Prostate gland (tissue), 2 donors: ENCODE results near the gene EXOC6. TPM values are rescaled to one million over a fixed set of nuclear protein-coding genes. Genes with fewer than 3 reads are reported as not detected.

Experiments
- DNase-seq: peaks from one replicate; pipeline ENCODE4 v3.0.0-alpha.2; 2019; ENCODE audit warnings: low spot score
- H3K27ac ChIP-seq, 2 donors: fragments of 200-600 bp; sonication (generic); 2 replicates each; pipeline ENCODE4 v1.5.1; 2017 to 2019
- H3K27me3 ChIP-seq: fragments of 200-600 bp; sonication (generic); replicated peaks from 2 replicates; pipeline ENCODE4 v1.5.1; 2019; ENCODE audit not compliant: insufficient read depth
- H3K36me3 ChIP-seq, 2 donors: fragments of 200-600 bp; sonication (generic); 1 replicate in 1 of 2; 2 replicates in 1 of 2; pipeline versions ENCODE4 v1.5.1 to v1.8.1; 2017 to 2019
- H3K4me1 ChIP-seq: fragments of 200-600 bp; sonication (generic); replicated peaks from 2 replicates; pipeline ENCODE4 v1.5.1; 2019
- H3K4me3 ChIP-seq, 2 donors: fragments of 200-600 bp; sonication (generic); 2 replicates each; pipeline ENCODE4 v1.5.1; 2017 to 2019
- H3K9me3 ChIP-seq: fragments of 200-600 bp; sonication (generic); 2 replicates; pipeline ENCODE4 v1.5.1; 2017
- CTCF ChIP-seq, 4 experiments: fragments of 200-600 bp in 2 of 4; fragments of 450-650 bp in 2 of 4; sonication (generic) in 2 of 4; IDR thresholded peaks; 1 replicate in 3 of 4; 2 replicates in 1 of 4; pipeline ENCODE4 v1.5.1; 2016 to 2019; ENCODE audit warnings: antibody characterized with exemption in 4 of 4, mild to moderate bottlenecking in 2 of 4, moderate library complexity in 2 of 4
- POLR2A ChIP-seq: fragments of 450-650 bp; IDR thresholded peaks from one replicate; pipeline ENCODE4 v1.6.1; 2016; ENCODE audit warnings: antibody characterized with exemption, mild to moderate bottlenecking
- POLR2AphosphoS5 ChIP-seq: sonication (generic); formaldehyde crosslinking; IDR thresholded peaks from one replicate; pipeline ENCODE4 v1.6.1; 2017; ENCODE audit warnings: antibody characterized with exemption
- WGBS: methylation state at CpG from one replicate; pipeline ENCODE4 v1.1.5; 2018; 5-methylcytosine and 5-hydroxymethylcytosine counted together
- intact Hi-C: fragments of 100-400 bp; cut with DNase I; formaldehyde crosslinking; loops from one replicate; pipeline ENCODE4 v1.14.2; 2022
- total RNA-seq, 2 donors: library from RNA; depleted of rRNA; stranded (reverse); fragments of >200 nt; gene quantifications; one replicate each; pipeline ENCODE4 v1.1.0, GENCODE V29; 2016

Gene EXOC6
- total RNA-seq, 2 donors from 2014 or later: 13.5 to 598 TPM

DNA sequence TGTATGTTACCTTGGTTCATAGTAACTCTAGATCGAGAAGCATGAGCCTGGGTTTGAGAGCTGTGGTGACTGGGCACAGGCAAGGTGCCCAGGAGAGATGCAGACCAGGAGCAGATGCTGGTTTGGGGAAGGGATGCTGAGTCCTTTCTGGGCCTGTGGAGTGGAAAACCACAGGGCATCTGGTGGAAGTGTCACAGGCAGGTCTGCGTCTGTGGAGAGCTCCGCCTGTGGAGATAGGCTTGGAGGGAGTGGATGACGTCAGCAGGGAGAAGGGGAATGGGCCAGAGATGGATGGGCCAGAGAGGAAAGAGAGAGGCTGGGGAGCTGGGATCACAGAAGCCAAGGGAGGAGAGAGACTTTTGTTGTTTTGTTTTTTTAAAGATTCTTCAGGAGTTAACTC is 240.1 kb downstream of the EXOC6 start:
- TF ChIP-seq CTCF (IDR thresholded peaks at IDR 0.05): no peak
- TF ChIP-seq POLR2A: no peak
- TF ChIP-seq POLR2AphosphoS5: no peak
- Histone ChIP-seq H3K4me1 (no peaks in the 10 kb centered on the region), H3K27me3 (no peaks in the 10 kb centered on the region), H3K4me3 (no peak overlapping the region), H3K27ac (no peak overlapping the region), H3K36me3 (no peaks in the 10 kb centered on the region), H3K9me3 (no peaks in the 10 kb centered on the region)
- WGBS: 78% methylated on average over 4 of the region's 4 CpGs
- no peak for DNase-seq
- intact Hi-C loops: loop anchor here (10.0 kb wide), 1 partner anchor 266 kb away; no protein-coding TSS in a partner anchor

GRCh38 chr10:93090619-93091018 is 242.3 kb downstream of the EXOC6 start:
- Histone ChIP-seq H3K4me1 (no peaks in the 10 kb centered on the region), H3K9me3 (no peaks in the 10 kb centered on the region), H3K27me3 (no peaks in the 10 kb centered on the region), H3K36me3 (no peaks in the 10 kb centered on the region), H3K27ac (no peak overlapping the region), H3K4me3 (no peak overlapping the region)
- intact Hi-C loops: no loop called here
- WGBS: 83% methylated on average over 2 of the region's 2 CpGs
- no peak for DNase-seq
- TF ChIP-seq CTCF (IDR thresholded peaks at IDR 0.05): no peak
- no peak for TF ChIP-seq POLR2AphosphoS5
- TF ChIP-seq POLR2A: no peak

GRCh38 chr10:93091960-93092359 is 243.6 kb downstream of the EXOC6 start:
- Histone ChIP-seq H3K9me3 (no peaks in the 10 kb centered on the region), H3K27me3 (no peaks in the 10 kb centered on the region), H3K4me3 (no peak overlapping the region), H3K36me3 (no peaks in the 10 kb centered on the region), H3K4me1 (no peaks in the 10 kb centered on the region), H3K27ac (no peak overlapping the region)
- DNase-seq: no peak
- 91% methylated on average over 3 of the region's 3 CpGs for WGBS
- TF ChIP-seq CTCF (IDR thresholded peaks at IDR 0.05) (no peak), POLR2AphosphoS5 (no peak), POLR2A (no peak)
- intact Hi-C loops: no loop called here

DNA sequence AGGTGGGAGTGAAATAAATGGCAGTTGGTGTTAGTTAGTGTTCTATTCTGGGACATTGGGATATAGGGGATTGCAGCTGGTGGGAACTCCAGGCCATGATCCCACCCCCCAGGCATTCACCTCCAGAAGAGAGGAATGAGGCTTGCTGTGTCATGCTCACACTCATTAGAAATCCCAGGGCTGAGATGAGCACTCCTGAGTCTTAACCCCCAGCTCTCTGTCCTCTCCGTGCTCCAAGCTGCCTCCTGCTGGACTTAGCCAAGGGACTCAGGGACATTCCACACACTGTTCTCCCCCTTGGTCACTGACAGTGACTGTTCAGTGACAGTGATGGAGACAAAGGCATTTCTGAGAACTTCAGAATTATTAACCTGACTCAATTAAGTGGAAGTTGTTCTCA is 246.9 kb downstream of the EXOC6 start:
- Histone ChIP-seq H3K4me3 (no peak overlapping the region), H3K4me1 (no peaks in the 10 kb centered on the region), H3K27me3 (no peaks in the 10 kb centered on the region), H3K27ac (no peak overlapping the region), H3K36me3 (no peaks in the 10 kb centered on the region), H3K9me3 (no peaks in the 10 kb centered on the region)
- intact Hi-C loops: no loop called here
- no peak for TF ChIP-seq POLR2A
- TF ChIP-seq CTCF (IDR thresholded peaks at IDR 0.05): no peak
- TF ChIP-seq POLR2AphosphoS5: no peak
- no peak for DNase-seq
- WGBS: 70% methylated on average over 1 of the region's 1 CpG

- intact Hi-C loops: no loop called here
- 79% methylated on average over 5 of the region's 5 CpGs for WGBS
- no peaks in the 10 kb centered on the region for H3K36me3 ChIP-seq
- DNase-seq: no peak
- H3K4me1 ChIP-seq: no peaks in the 10 kb centered on the region
- no peak for TF ChIP-seq POLR2A
- no peak for TF ChIP-seq POLR2AphosphoS5
- no peak for TF ChIP-seq CTCF (IDR thresholded peaks at IDR 0.05)
- no peaks in the 10 kb centered on the region for H3K27me3 ChIP-seq
- H3K4me3 ChIP-seq: no peak overlapping the region
- no peak overlapping the region for H3K27ac ChIP-seq
- no peaks in the 10 kb centered on the region for H3K9me3 ChIP-seq
Observed at GRCh38 chr10:93096901-93097300, 248.6 kb downstream of the EXOC6 start.
